SK-N-SH (cell line): ENCODE results near the gene LIX1L. TPM values are rescaled to one million over a fixed set of nuclear protein-coding genes. Genes with fewer than 3 reads are reported as not detected.

Experiments
- CTCF ChIA-PET: fragments of 300-600, 350-600 bp; formaldehyde crosslinking; extraction: SDS; loops from one replicate; lab custom pipeline; 2021; lab: Yijun Ruan, JAX
- POLR2A ChIA-PET: fragments of 350-600 bp; sonication (Branson Sonifier 250); formaldehyde crosslinking; extraction: SDS; loops from one replicate; lab custom pipeline; 2020; ENCODE audit warnings: antibody characterized with exemption, inconsistent platforms; lab: Yijun Ruan, JAX
- DNase-seq: peaks from one replicate; pipeline ENCODE4 v3.0.0; 2012
- H2AFZ ChIP-seq: fragments of 200-600 bp; sonication (generic); 2 replicates; pipeline ENCODE4 v1.8.1; 2016; ENCODE audit warnings: antibody characterized with exemption, mild to moderate bottlenecking, low read depth
- H3F3A ChIP-seq: fragments of 200-600 bp; sonication (generic); replicated peaks from 2 replicates; pipeline ENCODE3; 2016; ENCODE audit warnings: antibody characterized with exemption, mild to moderate bottlenecking; ENCODE audit not compliant: insufficient read depth
- H3K27ac ChIP-seq, 2 experiments: fragments of 200-500 bp in 1 of 2; fragments of 200-600 bp in 1 of 2; sonication (Bioruptor generic) in 1 of 2; sonication (generic), shearing (Covaris generic) in 1 of 2; 2 replicates each; pipeline versions ENCODE4 v1.5.1 to v1.6.1; 2014 to 2016; ENCODE audit warnings: low read depth in 2 of 2, inconsistent platforms in 1 of 2, low read length in 1 of 2, mild to moderate bottlenecking in 1 of 2, mixed read lengths in 1 of 2
- H3K27me3 ChIP-seq: fragments of 200-600 bp; sonication (generic), shearing (Covaris generic); 2 replicates; pipeline ENCODE4 v1.6.1; 2016; ENCODE audit warnings: mixed run types; ENCODE audit not compliant: insufficient read depth
- H3K36me3 ChIP-seq, 2 experiments: fragments of 200-500 bp in 1 of 2; fragments of 200-600 bp in 1 of 2; sonication (Bioruptor generic) in 1 of 2; sonication (generic) in 1 of 2; replicated peaks in 1 of 2; 2 replicates each; pipeline versions ENCODE3 to v1.5.1; 2014 to 2016; ENCODE audit warnings: low read length in 1 of 2, mild to moderate bottlenecking in 1 of 2; ENCODE audit not compliant: insufficient read depth in 2 of 2, control insufficient read depth in 1 of 2
- H3K4me1 ChIP-seq, 2 experiments: fragments of 200-500 bp in 1 of 2; fragments of 200-600 bp in 1 of 2; sonication (Bioruptor generic) in 1 of 2; sonication (generic), shearing (Covaris generic) in 1 of 2; 2 replicates each; pipeline versions ENCODE4 v1.5.1 to v1.6.1; 2014 to 2016; ENCODE audit warnings: low read depth in 1 of 2, low read length in 1 of 2, mixed run types in 1 of 2; ENCODE audit not compliant: insufficient read depth in 2 of 2, control insufficient read depth in 1 of 2
- H3K4me2 ChIP-seq: fragments of 200-600 bp; sonication (generic), shearing (Covaris generic); 2 replicates; pipeline ENCODE4 v1.6.1; 2017; ENCODE audit warnings: mixed run types
- H3K4me3 ChIP-seq, 2 experiments: fragments of 200-500 bp in 1 of 2; fragments of 200-600 bp in 1 of 2; sonication (Bioruptor generic) in 1 of 2; sonication (generic), shearing (Covaris generic) in 1 of 2; 2 replicates each; pipeline versions ENCODE4 v1.5.1 to v1.8.1; 2014 to 2016; ENCODE audit warnings: low read depth in 2 of 2, inconsistent platforms in 1 of 2, low read length in 1 of 2, mild to moderate bottlenecking in 1 of 2, mixed read lengths in 1 of 2, moderate library complexity in 1 of 2
- H3K79me2 ChIP-seq: fragments of 200-600 bp; sonication (generic); 2 replicates; pipeline ENCODE4 v1.8.1; 2017; ENCODE audit warnings: mild to moderate bottlenecking; ENCODE audit not compliant: insufficient read depth
- H3K9ac ChIP-seq: fragments of 200-600 bp; sonication (generic); 2 replicates; pipeline ENCODE4 v1.6.1; 2017; ENCODE audit warnings: mixed run types
- H3K9me2 ChIP-seq: fragments of 200-600 bp; sonication (generic); 2 replicates; pipeline ENCODE4 v1.6.1; 2017; ENCODE audit warnings: mixed run types
- H3K9me3 ChIP-seq: fragments of 200-600 bp; sonication (generic); 2 replicates; pipeline ENCODE4 v1.6.1; 2017; ENCODE audit warnings: mixed run types, mild to moderate bottlenecking, moderate library complexity
- H4K20me1 ChIP-seq: fragments of 200-600 bp; sonication (generic); 2 replicates; pipeline ENCODE4 v1.6.1; 2017; ENCODE audit warnings: mild to moderate bottlenecking, mixed run types; ENCODE audit not compliant: insufficient read depth
- CHD2 ChIP-seq: fragments of 150-350 bp; IDR thresholded peaks from 2 replicates; pipeline ENCODE4 v1.6.1; 2018; ENCODE audit warnings: low read length; ENCODE audit not compliant: partially characterized antibody
- EP300 ChIP-seq, 2 experiments: IDR thresholded peaks; 2 replicates each; pipeline versions ENCODE4 v1.4.0 to v1.6.1; 2012; ENCODE audit warnings: borderline replicate concordance in 1 of 2, low read depth in 1 of 2, low read length in 1 of 2
- EZH2phosphoT487 ChIP-seq: fragments of 200-600 bp; sonication (generic); IDR thresholded peaks from 2 replicates; pipeline ENCODE4 v1.6.1; 2017; ENCODE audit warnings: low read depth, mixed run types, mild to moderate bottlenecking, antibody characterized with exemption, moderate library complexity, borderline replicate concordance
- FOXM1 ChIP-seq: IDR thresholded peaks from 2 replicates; pipeline ENCODE4 v1.4.0; 2012; ENCODE audit warnings: low read depth, mild to moderate bottlenecking
- IRF3 ChIP-seq: fragments of 150-350 bp; IDR thresholded peaks from 2 replicates; pipeline ENCODE4 v1.6.1; 2016; ENCODE audit warnings: mild to moderate bottlenecking, low read depth, low read length
- MXI1 ChIP-seq: IDR thresholded peaks from 2 replicates; pipeline ENCODE4 v1.6.1; 2012; ENCODE audit warnings: mild to moderate bottlenecking, low read depth, low read length, improper control_type of control experiment
- NFIC ChIP-seq: IDR thresholded peaks from 2 replicates; pipeline ENCODE4 v1.4.0; 2012; ENCODE audit warnings: borderline replicate concordance
- PBX3 ChIP-seq: IDR thresholded peaks from 2 replicates; pipeline ENCODE4; 2012
- POLR2AphosphoS5 ChIP-seq: IDR thresholded peaks from 2 replicates; pipeline ENCODE4 v1.6.1; 2012; ENCODE audit warnings: low read depth, low read length
- REST ChIP-seq: IDR thresholded peaks from 2 replicates; pipeline ENCODE4 v1.6.1; 2012; ENCODE audit warnings: mild to moderate bottlenecking, low read depth, low read length, moderate library complexity
- RFX5 ChIP-seq: IDR thresholded peaks from 2 replicates; pipeline ENCODE4 v1.6.1; 2012; ENCODE audit warnings: mild to moderate bottlenecking, improper control_type of control experiment, low read length
- SIN3A ChIP-seq: IDR thresholded peaks from 2 replicates; pipeline ENCODE4 v1.6.1; 2012; ENCODE audit warnings: low read depth, mild to moderate bottlenecking, low read length, moderate library complexity, borderline replicate concordance
- TAF1 ChIP-seq: IDR thresholded peaks from 2 replicates; pipeline ENCODE4 v1.6.1; 2012; ENCODE audit warnings: low read depth, mild to moderate bottlenecking, low read length, moderate library complexity, borderline replicate concordance
- TCF12 ChIP-seq: IDR thresholded peaks from 2 replicates; pipeline ENCODE4 v1.4.0; 2012
- YY1 ChIP-seq: IDR thresholded peaks from 2 replicates; pipeline ENCODE4 v1.4.0; 2012; ENCODE audit warnings: low read depth, mild to moderate bottlenecking
- ZBTB33 ChIP-seq: IDR thresholded peaks from 2 replicates; pipeline ENCODE4 v1.4.0; 2012; ENCODE audit warnings: low read depth, borderline replicate concordance
- WGBS: methylation state at CpG from one replicate; pipeline ENCODE4 v1.1.6; 2017; ENCODE audit warnings: low lambda C conversion rate; 5-methylcytosine and 5-hydroxymethylcytosine counted together
- polyA plus RNA-seq, 3 experiments: library from polyadenylated mRNA; depleted of rRNA; stranded (reverse); fragments of >200 nt; gene quantifications; 2 replicates each; pipeline ENCODE4 v1.2.3, GENCODE V29; 2012
- TF ChIP-seq, protein P1 (sequence below): fragments of 150-350 bp; IDR thresholded peaks from 2 replicates; pipeline ENCODE4 v1.6.1; 2017; ENCODE audit warnings: antibody characterized with exemption, low read length, low read depth, borderline replicate concordance

Gene LIX1L
- polyA plus RNA-seq, 1 of the 3 experiments (the other 2 are of a cell fraction): 39.1 TPM

DNA sequence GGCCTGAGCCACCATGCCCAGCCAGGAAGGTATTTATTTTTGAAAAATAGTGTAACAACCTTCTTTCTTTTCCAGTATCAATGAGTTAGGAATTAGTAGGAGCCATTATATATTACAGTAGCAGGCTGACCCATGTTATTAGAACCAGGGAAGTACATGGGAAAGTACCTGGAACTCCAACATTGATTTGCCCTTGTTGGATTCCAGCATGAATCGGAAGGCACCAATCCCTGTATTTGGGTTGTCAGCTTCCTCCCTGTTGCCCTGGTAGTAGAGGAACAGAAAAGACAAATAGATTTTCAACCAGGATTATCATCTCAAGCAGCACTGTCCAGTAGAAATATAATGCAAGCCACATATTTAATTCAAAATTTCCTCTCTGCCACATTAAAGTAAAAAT, 20.4 kb downstream of the LIX1L start:
- no peak overlapping the region for H3K27ac ChIP-seq
- CTCF ChIA-PET: no interaction called here
- no peaks in the 10 kb centered on the region for H3K79me2 ChIP-seq
- no peak overlapping the region for H2AFZ ChIP-seq
- H3K36me3 ChIP-seq: peaks cover 18 to 32% of the 10 kb centered on the region in 2 experiments
- no peak overlapping the region for H3K4me2 ChIP-seq
- WGBS: 100% methylated on average over 1 of the region's 1 CpG
- no peak for TF ChIP-seq REST
- no peak for TF ChIP-seq YY1
- TF ChIP-seq EZH2phosphoT487: no peak
- no peak for TF ChIP-seq NFIC
- no peak for TF ChIP-seq FOXM1
- TF ChIP-seq ZBTB33: no peak
- no peak for TF ChIP-seq TCF12
- no peak for TF ChIP-seq PBX3
- no peaks in the 10 kb centered on the region for H4K20me1 ChIP-seq
- POLR2A ChIA-PET: no interaction called here
- no peaks in the 10 kb centered on the region for H3K9me3 ChIP-seq
- no peak overlapping the region for H3K9ac ChIP-seq
- no peaks in the 10 kb centered on the region for H3K4me1 ChIP-seq
- peaks cover 6% of the 10 kb centered on the region for H3F3A ChIP-seq
- H3K27me3 ChIP-seq: no peaks in the 10 kb centered on the region
- no peak overlapping the region for H3K4me3 ChIP-seq
- no peaks in the 10 kb centered on the region for H3K9me2 ChIP-seq
- DNase-seq: no peak

DNA sequence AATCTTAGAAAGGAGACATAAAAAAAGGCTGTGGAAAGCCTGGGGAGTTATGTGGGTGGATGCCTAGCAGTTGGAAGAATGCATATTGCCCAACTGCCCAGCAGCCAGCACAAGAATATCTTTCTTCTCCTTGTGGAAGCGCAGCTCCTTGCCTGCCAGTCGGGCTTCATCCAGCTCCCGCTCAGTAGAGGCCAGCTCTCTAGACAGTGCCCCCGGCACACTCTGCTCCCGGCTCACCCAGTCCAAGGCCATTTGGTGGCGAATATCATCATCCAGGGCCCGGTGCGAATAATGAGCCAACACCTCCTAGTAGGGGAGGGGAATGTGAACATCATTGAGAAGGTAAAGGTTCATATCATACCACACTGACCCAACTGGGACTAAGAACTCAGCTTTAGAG, 21.6 kb downstream of the LIX1L start:
- Histone ChIP-seq H3K9me2 (no peaks in the 10 kb centered on the region), H3K4me2 (no peak overlapping the region), H3F3A (peaks cover 6% of the 10 kb centered on the region), H3K4me3 (no peak overlapping the region), H2AFZ (no peak overlapping the region), H3K9me3 (no peaks in the 10 kb centered on the region), H3K27ac (no peak overlapping the region), H3K79me2 (no peaks in the 10 kb centered on the region), H3K27me3 (no peaks in the 10 kb centered on the region), H3K4me1 (no peaks in the 10 kb centered on the region), H3K36me3 (peaks cover 13 to 31% of the 10 kb centered on the region in 2 experiments), H4K20me1 (no peaks in the 10 kb centered on the region), H3K9ac (no peak overlapping the region)
- CTCF ChIA-PET: interaction anchor here (1.0 kb wide), 2 partner anchors 9 to 24 kb away, joined by 3 to 4 read pairs; partner anchors contain the start of gene RBM8A
- 88% methylated on average over 8 of the region's 8 CpGs for WGBS
- no peak for DNase-seq
- POLR2A ChIA-PET: interaction anchor here (0.6 kb wide), 1 partner anchor 105 kb away, joined by 4 read pairs; no protein-coding TSS in a partner anchor
- TF ChIP-seq PBX3 (no peak), POLR2AphosphoS5 (no peak), TAF1 (no peak), IRF3 (no peak), RFX5 (no peak), CHD2 (no peak), EP300 (IDR thresholded peaks at IDR 0.05; ENCODE audit: borderline replicate concordance in 1 of 2, low read depth in 1 of 2, low read length in 1 of 2) (no peak), SIN3A (no peak), MXI1 (no peak)
- TF ChIP-seq, protein P1, sequence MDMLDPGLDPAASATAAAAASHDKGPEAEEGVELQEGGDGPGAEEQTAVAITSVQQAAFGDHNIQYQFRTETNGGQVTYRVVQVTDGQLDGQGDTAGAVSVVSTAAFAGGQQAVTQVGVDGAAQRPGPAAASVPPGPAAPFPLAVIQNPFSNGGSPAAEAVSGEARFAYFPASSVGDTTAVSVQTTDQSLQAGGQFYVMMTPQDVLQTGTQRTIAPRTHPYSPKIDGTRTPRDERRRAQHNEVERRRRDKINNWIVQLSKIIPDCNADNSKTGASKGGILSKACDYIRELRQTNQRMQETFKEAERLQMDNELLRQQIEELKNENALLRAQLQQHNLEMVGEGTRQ: no peak
